ENCODE data around the gene ZNF175. TPM values are rescaled to one million over a fixed set of nuclear protein-coding genes. Genes with fewer than 3 reads are reported as not detected.

The ZNF175 gene
- total RNA-seq, 1 experiment from 2014 or later, result 9.3 TPM

- no peaks in the 10 kb centered on the region for H4K20me1 ChIP-seq (ENCODE audit: insufficient read depth)
- ATAC-seq (peak; percentile 61; the same call in 1 of the 2 replicates), DNase-seq (ENCODE audit: low read depth, low spot score) (no peak)
- BruUV-seq (replicated peaks), result no TSS peak
- H3K27me3 ChIP-seq (ENCODE audit: insufficient read depth, low read length), result peaks cover 63% of the 10 kb centered on the region
- H3K4me3 ChIP-seq (replicated peaks in 1 of 2; ENCODE audit: low read depth in 1 of 2, low read length in 2 of 2), result no peak overlapping the region
- intact Hi-C loops (cut with micrococcal nuclease), result no loop called here
- H3K4me1 ChIP-seq (ENCODE audit: control insufficient read depth in 1 of 2, insufficient read depth in 2 of 2, low read length in 2 of 2), result no peaks in the 10 kb centered on the region
- TF ChIP-seq TCF7L2 (IDR thresholded peaks at IDR 0.05; ENCODE audit: borderline replicate concordance, extremely low read depth, insufficient read depth, insufficient read length), result no peak
- TF ChIP-seq POLR2AphosphoS5 (IDR thresholded peaks at IDR 0.05; ENCODE audit: low read depth, low read length), result no peak
- no peak for TF ChIP-seq EZH2phosphoT487 (IDR thresholded peaks at IDR 0.05; ENCODE audit: borderline replicate concordance)
- TF ChIP-seq MAX (IDR thresholded peaks at IDR 0.05), result no peak
- TF ChIP-seq EGR1 (IDR thresholded peaks at IDR 0.05; ENCODE audit: low read depth), result no peak
- TF ChIP-seq YY1 (IDR thresholded peaks at IDR 0.05; ENCODE audit: extremely low read depth, insufficient replicate concordance, low read depth, low read length), result no peak
- TF ChIP-seq FOSL1 (IDR thresholded peaks at IDR 0.05; ENCODE audit: low read depth), result no peak
- no peak for TF ChIP-seq ZFX (IDR thresholded peaks at IDR 0.05)
- TF ChIP-seq SIN3A (IDR thresholded peaks at IDR 0.05; ENCODE audit: low read depth), result no peak
- no peak for TF ChIP-seq ZBTB33 (IDR thresholded peaks at IDR 0.05; ENCODE audit: extremely low read depth, insufficient replicate concordance, low read length)
- TF ChIP-seq CBX3 (IDR thresholded peaks at IDR 0.05; ENCODE audit: low read depth), result no peak
- TF ChIP-seq ELF1 (IDR thresholded peaks at IDR 0.05; ENCODE audit: borderline replicate concordance, low read depth), result no peak
- no peak for TF ChIP-seq SP1 (IDR thresholded peaks at IDR 0.05; ENCODE audit: low read depth)
- no peak for TF ChIP-seq CEBPB (IDR thresholded peaks at IDR 0.05; ENCODE audit: low read depth)
- TF ChIP-seq ZNF274 (IDR thresholded peaks at IDR 0.05; ENCODE audit: low read depth, low read length), result no peak
- TF ChIP-seq POLR2A (IDR thresholded peaks at IDR 0.05; ENCODE audit: borderline replicate concordance, extremely low read depth, insufficient read depth, insufficient read length), result no peak
- no peak; the same call in 1 of the 2 replicates for TF ChIP-seq EZH2 (IDR thresholded peaks at IDR 0.05)
- TF ChIP-seq RAD21 (IDR thresholded peaks at IDR 0.05; ENCODE audit: low read depth), result no peak
- TF ChIP-seq REST (IDR thresholded peaks at IDR 0.05; ENCODE audit: low read depth), result no peak
- TF ChIP-seq JUND (IDR thresholded peaks at IDR 0.05), result no peak
- ChIA-PET RAD21 (ENCODE audit: low non-redundant PET in 1 of 2, low total read pairs in 2 of 2, uncharacterized antibody in 2 of 2, unreplicated experiment in 2 of 2) (no interaction called here), POLR2A (interaction anchor here (0.6 kb wide), 1 partner anchor 812 kb away, joined by 4 read pairs; no protein-coding TSS in a partner anchor), CTCF (no interaction called here)
- no peak overlapping the region for H3K27ac ChIP-seq (ENCODE audit: low read depth, low read length)
- no peak overlapping the region for H3K9ac ChIP-seq (ENCODE audit: low read length)
- H3K9me3 ChIP-seq (ENCODE audit: control insufficient read depth in 1 of 2, insufficient read depth in 1 of 2, low read depth in 1 of 2, low read length in 2 of 2), result no peaks in the 10 kb centered on the region
- no peaks in the 10 kb centered on the region for H3K9me2 ChIP-seq (ENCODE audit: insufficient read depth)
- no peaks in the 10 kb centered on the region for H3K36me3 ChIP-seq (ENCODE audit: control insufficient read depth in 1 of 2, insufficient read depth in 2 of 2, low read length in 2 of 2)
- H3K79me2 ChIP-seq (ENCODE audit: insufficient read depth, low read length), result no peaks in the 10 kb centered on the region
- H2AFZ ChIP-seq (ENCODE audit: low read depth, low read length, poor library complexity, severe bottlenecking), result no peak overlapping the region
- H3K4me2 ChIP-seq (ENCODE audit: low read length), result no peak overlapping the region
Measured at GRCh38 chr19:51546650-51547396, 24.3 kb upstream of the ZNF175 start.

Measured in HCT116 (cell line).